ENCODE measurements around the gene DNAJB4.

DNA sequence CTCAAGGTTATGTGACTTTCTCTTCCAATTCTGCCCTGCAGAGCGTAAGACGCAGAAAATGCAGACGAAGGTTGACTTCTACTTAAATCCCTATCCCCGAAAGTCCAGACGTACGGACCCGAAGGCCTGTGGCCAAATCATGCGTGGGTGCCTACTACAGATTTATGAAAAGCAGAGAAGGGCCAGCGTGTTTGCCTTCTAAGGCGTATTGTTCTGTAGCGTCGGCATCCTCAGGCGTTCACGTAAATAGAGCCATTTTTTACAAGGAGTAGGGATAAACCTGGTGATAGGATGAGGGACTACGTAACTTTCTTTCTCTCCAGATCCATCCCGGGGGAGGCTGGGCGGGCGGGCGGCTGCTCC lies 40.8 kb downstream of the DNAJB4 start:
- TF ChIP-seq POLR2A (IDR thresholded peaks at IDR 0.05; ENCODE audit: low read depth, low read length) = no peak
- TF ChIP-seq MYC (IDR thresholded peaks at IDR 0.05; ENCODE audit: low read depth, low read length) = no peak
- TF ChIP-seq JUN (IDR thresholded peaks at IDR 0.05; ENCODE audit: borderline replicate concordance, insufficient read depth, insufficient read length, low read depth) = no peak
- TF ChIP-seq POLR2AphosphoS5 (IDR thresholded peaks at IDR 0.05; ENCODE audit: insufficient read depth, low read depth, low read length) = no peak
- TF ChIP-seq CTCF (IDR thresholded peaks at IDR 0.05; ENCODE audit: extremely low read depth in 1 of 2, insufficient read depth in 1 of 2, low read depth in 1 of 2, low read length in 2 of 2) = no peak
- TF ChIP-seq, protein P1, sequence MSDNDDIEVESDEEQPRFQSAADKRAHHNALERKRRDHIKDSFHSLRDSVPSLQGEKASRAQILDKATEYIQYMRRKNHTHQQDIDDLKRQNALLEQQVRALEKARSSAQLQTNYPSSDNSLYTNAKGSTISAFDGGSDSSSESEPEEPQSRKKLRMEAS (IDR thresholded peaks at IDR 0.05; ENCODE audit: insufficient read depth, insufficient read length) = no peak
- no peak for TF ChIP-seq EZH2 (IDR thresholded peaks at IDR 0.05; ENCODE audit: borderline replicate concordance, low read depth, low read length, severe bottlenecking)
